ENCODE results near the gene GATD1.

- no peak for TF ChIP-seq CTCF (conservative IDR thresholded peaks at IDR 0.05 in 1 of 2, IDR thresholded peaks at IDR 0.05 in 1 of 2; ENCODE audit: low read depth in 1 of 2, low read length in 2 of 2)
- no peak for TF ChIP-seq EZH2 (IDR thresholded peaks at IDR 0.05; ENCODE audit: low read length, missing control alignments)
These were observed 50.0 kb downstream of the GATD1 start for GRCh38 chr11:727281-727701.
